CD4-positive, CD25-positive, alpha-beta regulatory T cell (primary cell): ENCODE data around the gene PHOSPHO1. TPM values are rescaled to one million over a fixed set of nuclear protein-coding genes. Genes with fewer than 3 reads are reported as not detected.

Experiments
- ATAC-seq, 2 donors: fragments of 150-1000 bp; cut with Tn5 transposase; one replicate each; pipeline ENCODE4 v1.10.0; 2021; ENCODE audit warnings: low read depth in 2 of 2, moderate number of reproducible peaks in 2 of 2, moderate library complexity in 1 of 2
- DNase-seq, 3 donors: peaks; one replicate each; pipeline versions ENCODE4 v3.0.0 to v3.0.0-alpha.2; 2012 to 2022; ENCODE audit warnings: mixed read lengths in 1 of 3
- H3K27ac ChIP-seq: one replicate; pipeline ENCODE4 v1.7.0; 2013; ENCODE audit warnings: mild to moderate bottlenecking, low read length; ENCODE audit not compliant: insufficient read depth, poor library complexity, severe bottlenecking
- H3K27me3 ChIP-seq: one replicate; pipeline ENCODE4 v1.7.0; 2013; ENCODE audit warnings: low read length; ENCODE audit not compliant: control insufficient read depth, insufficient read depth
- H3K36me3 ChIP-seq: one replicate; pipeline ENCODE4 v1.7.0; 2013; ENCODE audit warnings: mild to moderate bottlenecking, low read length, moderate library complexity; ENCODE audit not compliant: control insufficient read depth, insufficient read depth
- H3K4me1 ChIP-seq: 2 replicates; pipeline ENCODE4 v1.7.0; 2013; ENCODE audit warnings: mild to moderate bottlenecking, low read length; ENCODE audit not compliant: insufficient read depth, control insufficient read depth, poor library complexity, severe bottlenecking
- H3K4me3 ChIP-seq: one replicate; pipeline ENCODE4 v1.7.0; 2013; ENCODE audit warnings: low read depth, mild to moderate bottlenecking, low read length, moderate library complexity
- H3K9me3 ChIP-seq, 2 experiments: 1 replicate in 1 of 2; 2 replicates in 1 of 2; pipeline ENCODE4 v1.7.0; 2013; ENCODE audit warnings: low read length in 2 of 2, mild to moderate bottlenecking in 1 of 2, moderate library complexity in 1 of 2; ENCODE audit not compliant: control insufficient read depth in 2 of 2
- H3K27ac Mint-ChIP-seq, 3 donors: one replicate each; pipeline ENCODE4 v1.8.0; 2020 to 2022; ENCODE audit warnings: mild to moderate bottlenecking in 3 of 3, mixed read lengths in 3 of 3, moderate library complexity in 2 of 3
- H3K27me3 Mint-ChIP-seq: one replicate; pipeline ENCODE4 v1.8.0; 2022; ENCODE audit warnings: mild to moderate bottlenecking, mixed read lengths
- H3K36me3 Mint-ChIP-seq: one replicate; pipeline ENCODE4 v1.8.0; 2020; ENCODE audit warnings: mixed read lengths
- H3K4me1 Mint-ChIP-seq, 4 donors: one replicate each; pipeline ENCODE4 v1.8.0; 2020 to 2022; ENCODE audit warnings: mixed read lengths in 4 of 4, mild to moderate bottlenecking in 1 of 4
- H3K4me3 Mint-ChIP-seq, 4 donors: one replicate each; pipeline ENCODE4 v1.8.0; 2020 to 2022; ENCODE audit warnings: mild to moderate bottlenecking in 4 of 4, mixed read lengths in 4 of 4, moderate library complexity in 3 of 4
- H3K9me3 Mint-ChIP-seq, 7 donors: one replicate each; pipeline ENCODE4 v1.8.0; 2020 to 2022; ENCODE audit warnings: mixed read lengths in 7 of 7, mild to moderate bottlenecking in 3 of 7, moderate library complexity in 2 of 7
- polyA plus RNA-seq, 4 donors: library from polyadenylated mRNA; unstranded; fragments of 300-500 nt; fragmentation: Illumina TruSeq; gene quantifications; one replicate each; pipeline ENCODE4 v1.2.3, GENCODE V29; 2021
- total RNA-seq: library from RNA; stranded (reverse); gene quantifications from one replicate; pipeline ENCODE4 v1.2.3, GENCODE V29; 2022

The PHOSPHO1 gene
- total and polyA plus RNA-seq, 5 donors from 2014 or later: 0.11 to 0.24 (median 0.15) TPM; not detected in 2

GRCh38 chr17:49195751-49196150 lies 34.8 kb downstream of the PHOSPHO1 start:
- peak overlapping the region in 1 of 4 donors; percentile 92 for H3K4me3 Mint-ChIP-seq
- H3K27ac Mint-ChIP-seq: peak overlapping the region in 2 of 3 donors; percentile 72 to 100
- ATAC-seq (no peak), DNase-seq (peak in 1 of 3 donors; percentile 64)
- H3K4me1 Mint-ChIP-seq: peaks cover 12 to 37% (median 25%) of the 10 kb centered on the region in 4 donors
- H3K27ac ChIP-seq: peak overlapping the region; percentile 5
- H3K36me3 Mint-ChIP-seq: no peaks in the 10 kb centered on the region
- H3K9me3 Mint-ChIP-seq: peaks cover 0 to 5% (median 0%) of the 10 kb centered on the region in 7 donors
- H3K36me3 ChIP-seq: no peaks in the 10 kb centered on the region
- no peaks in the 10 kb centered on the region for H3K27me3 ChIP-seq
- H3K4me3 ChIP-seq: peak overlapping the region; percentile 27
- no peaks in the 10 kb centered on the region for H3K9me3 ChIP-seq
- H3K4me1 ChIP-seq: peaks cover 17% of the 10 kb centered on the region
- peaks cover 15% of the 10 kb centered on the region for H3K27me3 Mint-ChIP-seq

- Histone ChIP-seq H3K36me3 (no peaks in the 10 kb centered on the region), H3K27me3 (no peaks in the 10 kb centered on the region), H3K9me3 (no peaks in the 10 kb centered on the region), H3K4me3 (no peak overlapping the region), H3K27ac (no peak overlapping the region), H3K4me1 (peaks cover 19% of the 10 kb centered on the region)
- ATAC-seq (no peak), DNase-seq (no peak)
- peaks cover 12 to 41% (median 27%) of the 10 kb centered on the region in 4 donors for H3K4me1 Mint-ChIP-seq
- H3K36me3 Mint-ChIP-seq: no peaks in the 10 kb centered on the region
- peaks cover 0 to 5% (median 0%) of the 10 kb centered on the region in 7 donors for H3K9me3 Mint-ChIP-seq
- peak overlapping the region; percentile 71 to 96 (median 92) for H3K4me3 Mint-ChIP-seq
- peak overlapping the region in 2 of 3 donors; percentile 63 to 100 for H3K27ac Mint-ChIP-seq
- H3K27me3 Mint-ChIP-seq: peaks cover 15% of the 10 kb centered on the region
These were observed 36.3 kb downstream of the PHOSPHO1 start for GRCh38 chr17:49194297-49194607.

GRCh38 chr17:49193513-49194296 lies 36.9 kb downstream of the PHOSPHO1 start:
- no peaks in the 10 kb centered on the region for H3K36me3 ChIP-seq
- Mint-ChIP-seq H3K36me3 (no peaks in the 10 kb centered on the region), H3K9me3 (peaks cover 0 to 5% (median 0%) of the 10 kb centered on the region in 7 donors), H3K4me3 (peak overlapping the region; percentile 92 to 96 (median 93)), H3K27ac (peak overlapping the region; percentile 99 to 100 (median 99)), H3K27me3 (peaks cover 15% of the 10 kb centered on the region), H3K4me1 (peaks cover 12 to 41% (median 27%) of the 10 kb centered on the region in 4 donors)
- peaks cover 19% of the 10 kb centered on the region for H3K4me1 ChIP-seq
- DNase-seq: peak in 2 of 3 donors; percentile 14 to 39
- no peaks in the 10 kb centered on the region for H3K27me3 ChIP-seq
- H3K9me3 ChIP-seq: no peaks in the 10 kb centered on the region
- ATAC-seq: no peak
- H3K4me3 ChIP-seq: peak overlapping the region; percentile 85
- H3K27ac ChIP-seq: peak overlapping the region; percentile 92

GRCh38 chr17:49191917-49192741 lies 38.5 kb downstream of the PHOSPHO1 start:
- Histone ChIP-seq H3K9me3 (no peaks in the 10 kb centered on the region), H3K36me3 (no peaks in the 10 kb centered on the region), H3K27me3 (no peaks in the 10 kb centered on the region), H3K4me3 (peak overlapping the region; percentile 85), H3K4me1 (peaks cover 19% of the 10 kb centered on the region), H3K27ac (peak overlapping the region; percentile 92)
- peak; percentile 42 to 50 for ATAC-seq
- Mint-ChIP-seq H3K36me3 (no peaks in the 10 kb centered on the region), H3K4me1 (peaks cover 12 to 41% (median 27%) of the 10 kb centered on the region in 4 donors), H3K27me3 (peaks cover 15% of the 10 kb centered on the region), H3K4me3 (peak overlapping the region; percentile 92 to 96 (median 93)), H3K27ac (peak overlapping the region; percentile 99 to 100 (median 99)), H3K9me3 (peaks cover 0 to 5% (median 0%) of the 10 kb centered on the region in 7 donors)
- peak; percentile 79 to 93 (median 90) for DNase-seq

GRCh38 chr17:49191409-49191916 lies 39.1 kb downstream of the PHOSPHO1 start:
- peaks cover 0 to 5% (median 0%) of the 10 kb centered on the region in 7 donors for H3K9me3 Mint-ChIP-seq
- Histone ChIP-seq H3K4me3 (peak overlapping the region; percentile 85), H3K9me3 (no peaks in the 10 kb centered on the region), H3K4me1 (peaks cover 19% of the 10 kb centered on the region), H3K27me3 (no peaks in the 10 kb centered on the region), H3K36me3 (no peaks in the 10 kb centered on the region), H3K27ac (peak overlapping the region; percentile 92)
- H3K27ac Mint-ChIP-seq: peak overlapping the region; percentile 99 to 100 (median 99)
- H3K4me1 Mint-ChIP-seq: peaks cover 12 to 41% (median 27%) of the 10 kb centered on the region in 4 donors
- H3K27me3 Mint-ChIP-seq: peaks cover 15% of the 10 kb centered on the region
- H3K36me3 Mint-ChIP-seq: no peaks in the 10 kb centered on the region
- peak overlapping the region; percentile 92 to 96 (median 93) for H3K4me3 Mint-ChIP-seq
- DNase-seq (peak in 1 of 3 donors; percentile 84), ATAC-seq (no peak)

- Mint-ChIP-seq H3K27ac (peak overlapping the region in 2 of 3 donors; percentile 26 to 83), H3K9me3 (peaks cover 0 to 6% (median 0%) of the 10 kb centered on the region in 7 donors), H3K4me1 (peaks cover 10 to 40% (median 26%) of the 10 kb centered on the region in 4 donors), H3K36me3 (peaks cover 3% of the 10 kb centered on the region), H3K4me3 (peak overlapping the region in 2 of 4 donors; percentile 39 to 92), H3K27me3 (peaks cover 15% of the 10 kb centered on the region)
- Histone ChIP-seq H3K4me3 (no peak overlapping the region), H3K9me3 (no peaks in the 10 kb centered on the region), H3K27me3 (no peaks in the 10 kb centered on the region), H3K36me3 (no peaks in the 10 kb centered on the region), H3K27ac (peak overlapping the region; percentile 92), H3K4me1 (peaks cover 19% of the 10 kb centered on the region)
- DNase-seq (no peak), ATAC-seq (no peak)
These were observed 39.7 kb downstream of the PHOSPHO1 start for GRCh38 chr17:49190932-49191331.

GRCh38 chr17:49187301-49187700 lies 43.3 kb downstream of the PHOSPHO1 start:
- H3K4me3 Mint-ChIP-seq: no peak overlapping the region
- peaks cover 0 to 18% (median 4%) of the 10 kb centered on the region in 7 donors for H3K9me3 Mint-ChIP-seq
- ATAC-seq: no peak
- Histone ChIP-seq H3K27me3 (no peaks in the 10 kb centered on the region), H3K4me1 (peaks cover 11% of the 10 kb centered on the region), H3K9me3 (peaks cover 0 to 7% of the 10 kb centered on the region in 2 experiments), H3K27ac (no peak overlapping the region), H3K4me3 (no peak overlapping the region), H3K36me3 (no peaks in the 10 kb centered on the region)
- H3K36me3 Mint-ChIP-seq: peaks cover 3% of the 10 kb centered on the region
- H3K27me3 Mint-ChIP-seq: peaks cover 9% of the 10 kb centered on the region
- DNase-seq: no peak
- peaks cover 5 to 14% (median 9%) of the 10 kb centered on the region in 4 donors for H3K4me1 Mint-ChIP-seq
- H3K27ac Mint-ChIP-seq: no peak overlapping the region
